GM03348 (cell line): ENCODE results near the gene USP46.

Experiments
- DNase-seq: peaks from one replicate; pipeline ENCODE4 v3.0.0; 2012; ENCODE audit warnings: low spot score

Gene USP46

DNA sequence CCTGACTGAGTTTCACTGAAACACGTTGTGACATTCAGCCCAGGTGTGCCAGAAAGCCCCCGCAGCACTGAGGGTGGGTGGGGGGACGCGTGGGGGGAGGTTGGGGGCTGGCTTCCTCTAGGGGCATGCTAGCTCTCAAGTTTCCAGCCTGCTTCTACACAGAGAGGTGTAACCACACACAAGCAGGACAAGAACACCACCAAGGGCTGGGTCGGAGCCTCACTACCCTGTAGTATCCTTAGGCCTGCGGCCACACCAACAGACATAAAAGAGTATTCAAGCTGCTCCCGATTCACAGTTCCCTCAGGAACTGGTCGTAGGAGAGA lies 1.8 kb downstream of the USP46 start:
- no peak for DNase-seq

GRCh38 chr4:52655506-52655905 lies 3.6 kb downstream of the USP46 start:
- no peak for DNase-seq

DNA sequence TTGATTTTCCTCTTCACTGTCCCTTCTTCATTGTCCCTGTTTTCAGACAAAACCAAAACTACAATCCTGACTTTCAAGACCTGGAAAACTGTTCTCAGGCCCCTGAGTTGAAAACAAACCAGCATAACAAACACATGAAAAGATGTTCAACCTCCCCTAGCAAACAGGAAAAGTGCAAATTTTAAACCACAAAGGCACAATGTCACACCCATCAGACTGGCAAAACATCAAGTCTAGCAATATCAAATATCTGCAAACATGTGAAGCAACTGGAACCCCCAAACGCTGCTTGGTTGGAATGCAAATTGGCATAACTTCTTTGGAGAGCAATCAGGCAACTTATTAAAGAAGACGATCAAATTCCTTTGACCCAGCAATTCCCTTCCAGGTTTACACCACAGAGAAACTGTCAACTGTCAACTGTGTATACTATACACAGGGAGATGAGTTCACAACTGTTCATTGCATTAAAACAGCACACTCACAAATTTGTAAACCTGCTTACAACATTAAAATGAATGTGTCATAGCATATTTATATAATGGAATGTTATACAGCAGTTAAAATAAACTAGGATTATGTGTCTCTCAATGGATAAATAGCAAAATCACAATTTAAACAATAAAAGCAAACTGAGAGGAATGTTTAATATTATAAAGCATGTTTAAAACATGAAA lies 7.0 kb downstream of the USP46 start:
- no peak for DNase-seq

DNA sequence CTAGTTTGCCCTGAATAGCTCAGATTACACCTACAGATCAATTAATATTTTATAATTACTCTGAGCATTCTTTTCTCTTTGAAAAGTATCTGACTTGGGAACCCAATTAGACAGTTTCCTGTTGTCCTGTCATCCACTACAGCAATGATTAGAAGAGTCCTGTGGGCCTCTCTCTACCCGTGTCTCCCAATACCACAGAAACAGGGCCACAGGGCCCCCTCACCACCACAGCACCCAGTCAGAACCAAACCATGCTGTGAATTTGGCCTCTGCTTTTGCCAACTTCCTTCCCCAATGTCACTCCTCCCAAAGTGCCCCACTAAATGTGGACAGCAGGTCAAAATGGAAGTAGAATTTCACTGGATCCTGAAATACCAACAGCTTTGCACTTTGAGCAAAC lies 10.3 kb downstream of the USP46 start:
- DNase-seq: no peak

DNA sequence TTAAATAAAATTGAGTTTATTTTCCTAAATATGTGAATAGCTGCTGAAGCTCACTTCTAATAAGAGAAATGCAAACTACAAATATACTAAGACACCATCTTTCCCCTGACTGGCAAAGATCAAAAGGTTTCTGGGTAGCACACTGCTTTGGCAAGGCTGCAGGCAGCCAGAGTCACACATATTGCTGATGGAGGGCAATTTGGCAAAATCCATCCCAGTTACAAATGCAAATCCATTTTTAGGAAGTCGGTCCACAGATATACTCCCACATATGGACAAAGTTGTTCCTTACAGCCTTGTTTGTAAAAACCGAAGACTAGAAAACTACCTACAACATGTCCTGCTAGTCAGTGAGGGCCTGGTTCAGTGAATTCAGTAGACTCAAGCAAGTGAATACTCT lies 12.4 kb downstream of the USP46 start:
- no peak for DNase-seq

DNA sequence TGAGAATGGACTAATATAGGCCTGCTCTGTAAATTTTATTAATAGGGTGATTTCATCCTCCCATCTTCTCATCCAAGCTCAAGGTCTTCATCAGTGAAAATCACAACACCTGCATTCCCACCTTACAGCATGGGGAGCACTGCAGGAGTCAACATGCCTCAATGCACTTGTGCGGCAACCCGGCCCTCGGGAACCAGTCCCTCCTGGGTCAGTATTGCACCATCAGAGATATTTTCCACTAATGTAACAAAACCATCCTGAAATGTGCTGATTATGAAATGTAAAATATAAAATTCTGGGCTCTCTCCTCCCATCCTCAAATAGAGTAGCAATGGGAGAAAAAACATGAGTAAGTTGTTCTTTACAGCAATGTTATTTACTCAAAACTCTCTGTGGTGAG lies 13.0 kb downstream of the USP46 start:
- DNase-seq: no peak

GRCh38 chr4:52645300-52645699 lies 13.8 kb downstream of the USP46 start:
- no peak for DNase-seq

GRCh38 chr4:52643785-52644244 lies 15.3 kb downstream of the USP46 start:
- peak; percentile 27 for DNase-seq

DNA sequence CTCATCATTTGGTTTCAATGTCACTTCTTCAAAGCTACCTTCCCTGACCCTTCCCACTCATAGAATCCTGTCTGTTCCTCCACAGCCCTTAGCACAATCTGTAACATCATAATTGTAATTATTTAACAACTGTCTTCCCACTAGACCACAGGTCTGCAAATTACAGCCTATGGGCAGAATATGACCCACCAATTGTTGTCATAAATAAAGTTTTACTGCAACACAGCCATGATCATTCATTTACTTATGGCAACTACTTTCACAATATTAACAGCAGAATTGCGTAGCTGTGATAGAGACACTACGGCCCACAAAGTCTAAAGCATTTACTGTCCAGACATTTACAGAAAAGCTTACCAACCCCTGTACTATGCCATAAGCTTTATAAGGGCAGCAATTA lies 15.9 kb downstream of the USP46 start:
- DNase-seq: no peak

- DNase-seq: no peak
Observed at GRCh38 chr4:52641854-52642563, 17.1 kb downstream of the USP46 start.

GRCh38 chr4:52640808-52641565 lies 18.1 kb downstream of the USP46 start:
- DNase-seq: no peak

DNA sequence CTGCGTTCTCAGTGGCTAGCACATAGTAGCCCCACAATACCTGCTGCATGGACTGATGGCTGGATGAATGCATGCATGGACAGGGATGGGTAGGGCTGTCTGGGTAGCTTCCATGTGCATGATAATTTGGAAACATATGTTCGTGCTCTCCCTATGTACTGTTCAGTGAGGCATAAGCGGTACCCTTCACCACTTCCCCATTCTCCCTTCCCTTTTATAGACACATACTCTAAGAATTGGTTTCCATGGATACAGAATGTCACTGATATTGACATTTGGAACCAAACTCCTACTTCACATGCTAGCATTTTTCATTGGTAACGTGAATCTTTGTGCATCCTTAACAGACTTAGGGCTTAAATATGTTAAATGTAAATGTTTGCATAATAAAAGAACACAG lies 20.4 kb downstream of the USP46 start:
- DNase-seq: no peak

- no peak for DNase-seq
Observed at GRCh38 chr4:52637116-52637515, 22.0 kb downstream of the USP46 start.

GRCh38 chr4:52635560-52635959 lies 23.5 kb downstream of the USP46 start:
- no peak for DNase-seq

- no peak for DNase-seq
Observed at GRCh38 chr4:52635130-52635529, 24.0 kb downstream of the USP46 start.

- DNase-seq: no peak
Observed at GRCh38 chr4:52633846-52634245, 25.3 kb downstream of the USP46 start.

DNA sequence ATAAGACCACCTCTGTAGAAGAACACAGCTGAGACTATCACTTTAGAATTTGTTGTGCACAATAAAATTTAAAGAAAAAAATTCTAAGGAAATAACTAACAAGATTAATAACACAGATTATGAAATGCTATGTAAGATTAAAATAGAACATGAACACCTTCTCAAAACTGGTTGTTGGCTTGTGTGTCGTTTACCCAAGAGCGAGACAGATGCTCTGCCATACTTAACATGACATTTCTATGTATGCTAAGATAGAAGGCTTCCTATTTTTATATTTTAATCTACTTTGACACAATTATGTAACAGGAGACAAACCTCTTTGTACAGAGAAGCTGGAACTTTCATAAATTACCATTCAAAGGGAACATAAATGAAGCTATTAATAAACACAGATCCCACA lies 30.1 kb downstream of the USP46 start:
- DNase-seq: no peak

DNA sequence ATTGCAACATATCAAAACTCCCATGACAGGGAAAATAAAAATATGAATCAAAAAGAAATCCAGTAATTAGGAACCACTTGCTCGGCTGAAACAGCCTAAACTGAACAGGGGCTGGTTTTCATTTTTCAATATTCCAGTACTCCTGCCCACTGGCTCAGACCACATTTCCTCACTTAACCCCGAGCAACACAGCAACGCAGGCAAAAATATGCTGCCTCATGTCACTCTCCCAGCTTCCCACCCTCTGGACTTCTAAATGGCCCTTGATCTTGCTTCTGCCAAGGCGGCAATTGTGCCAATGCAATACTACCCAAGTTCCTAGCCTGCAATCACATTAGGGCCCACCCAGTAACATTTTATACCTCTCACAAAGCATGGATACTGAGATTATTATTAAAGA lies 30.6 kb downstream of the USP46 start:
- DNase-seq: no peak

DNA sequence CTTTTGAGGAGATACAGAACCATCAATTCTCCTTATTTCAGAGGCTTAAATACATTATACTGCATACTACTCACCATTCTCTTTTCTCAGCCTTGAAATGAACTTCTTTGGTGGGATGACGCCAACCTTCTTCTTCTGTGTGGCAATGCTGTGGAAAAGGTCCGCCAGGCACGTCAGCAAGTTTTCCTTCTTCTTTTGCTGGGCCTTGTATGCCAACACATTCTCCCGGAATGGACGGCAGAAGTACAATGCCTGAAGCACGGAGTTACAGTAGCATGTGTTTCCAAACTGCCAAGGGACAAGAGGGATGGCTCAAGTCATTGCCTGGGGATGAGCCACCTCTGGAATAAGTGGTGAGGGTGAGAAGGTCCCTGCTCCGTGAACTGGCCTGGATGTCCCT lies 31.2 kb downstream of the USP46 start:
- DNase-seq: no peak

DNA sequence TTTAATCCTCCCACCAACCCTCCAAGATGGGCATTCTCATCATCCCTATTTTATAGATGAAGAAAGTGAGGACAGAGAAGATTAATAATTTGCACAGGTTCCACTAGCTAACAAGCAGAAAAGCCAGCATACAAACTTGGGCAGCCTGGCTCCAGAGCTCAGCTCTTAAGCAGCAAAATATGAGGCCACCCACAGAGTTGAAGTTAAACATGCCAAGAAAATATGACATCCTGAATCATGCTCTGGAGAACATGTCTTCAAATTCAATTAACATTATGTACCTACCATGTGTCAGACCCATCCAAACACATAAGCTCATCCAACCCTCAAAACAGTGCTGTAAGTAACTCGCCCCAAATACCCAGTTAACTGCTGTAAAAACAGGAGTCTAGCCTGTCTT lies 33.9 kb downstream of the USP46 start:
- DNase-seq: no peak

DNA sequence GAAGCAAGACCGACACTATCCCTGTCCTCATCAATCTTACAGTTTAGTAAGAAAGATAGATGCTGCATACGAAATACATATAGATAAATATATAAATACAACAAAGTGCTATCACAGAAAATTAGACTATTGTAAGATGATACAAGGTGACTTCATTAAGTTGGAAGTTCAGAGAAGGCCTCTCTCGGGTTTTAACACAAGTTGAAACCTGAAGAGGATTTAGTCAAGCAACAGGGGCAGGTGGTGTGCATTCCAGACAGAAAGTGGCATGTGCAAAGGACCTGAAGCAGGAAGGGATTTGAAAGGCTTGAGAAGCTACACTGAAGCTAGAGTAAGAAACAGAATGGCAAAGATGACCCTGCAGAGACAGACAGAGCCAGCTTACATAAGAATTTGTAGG lies 36.5 kb downstream of the USP46 start:
- no peak for DNase-seq

DNA sequence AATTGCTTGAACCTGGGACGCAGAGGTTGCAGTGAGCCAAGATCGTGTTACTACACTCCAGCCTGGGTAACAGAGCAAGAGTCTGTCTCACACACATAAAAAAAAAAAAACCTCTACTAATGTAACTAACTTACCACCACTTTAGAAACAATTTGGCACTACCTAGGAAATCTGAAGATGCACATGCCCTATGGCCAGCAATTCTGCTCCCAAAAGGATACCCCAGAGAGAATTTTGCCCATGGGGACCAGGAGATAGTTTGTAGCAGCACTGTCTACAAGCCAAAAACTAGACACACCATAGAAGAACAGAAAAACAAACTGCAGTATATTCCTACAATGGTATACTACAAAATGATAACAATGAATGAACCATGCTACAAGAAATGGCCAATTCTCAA lies 37.5 kb downstream of the USP46 start:
- no peak for DNase-seq

- no peak for DNase-seq
Observed at GRCh38 chr4:52619591-52619931, 39.5 kb downstream of the USP46 start.
